HUDEP-2 (cell line): ENCODE data around the gene FDXR.

ENCODE experiments used
- DNase-seq, 76 experiments: peaks; one replicate each; lab custom pipeline; 2025; ENCODE audit not compliant: unreplicated experiment in 76 of 76; lab: John Stamatoyannopoulos, UW

Gene FDXR

DNA sequence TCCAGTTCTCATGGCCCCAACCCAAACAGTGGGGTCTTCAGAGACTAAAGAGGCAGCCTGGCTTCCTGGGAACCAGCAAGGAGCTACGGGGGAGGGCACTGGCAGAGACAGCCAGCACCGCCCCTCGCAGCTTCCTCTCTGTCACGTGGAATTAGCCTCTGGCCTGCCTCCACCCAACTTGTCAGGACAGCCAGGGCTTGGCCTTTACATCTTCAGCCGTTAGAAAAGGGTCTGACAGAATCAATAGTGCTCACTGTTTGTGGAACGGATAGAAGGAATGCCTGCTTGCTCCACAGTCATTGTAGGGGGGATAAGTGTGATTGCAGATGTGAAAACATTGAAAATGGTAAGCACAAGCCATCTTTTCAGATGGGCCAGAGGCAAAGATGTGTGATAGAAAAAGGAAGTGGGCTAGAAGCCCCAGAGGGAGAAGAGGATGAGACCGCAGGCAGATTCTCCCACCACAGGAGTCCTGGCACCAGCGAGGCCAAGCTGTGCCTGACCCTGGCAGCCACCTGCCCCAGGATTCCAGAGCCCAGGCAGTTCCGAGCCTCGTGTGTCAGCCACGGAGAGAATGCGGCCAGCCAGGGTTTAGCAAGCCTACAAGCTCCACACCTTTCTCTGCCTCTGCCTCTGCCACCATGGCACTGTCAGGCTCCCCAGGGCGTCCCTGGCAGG lies 31.7 kb downstream of the FDXR start:
- DNase-seq = peak in 63 of 76 experiments; percentile 6 to 79 (median 52)

GRCh38 chr17:74839990-74840852 lies 32.6 kb downstream of the FDXR start:
- DNase-seq = no peak

DNA sequence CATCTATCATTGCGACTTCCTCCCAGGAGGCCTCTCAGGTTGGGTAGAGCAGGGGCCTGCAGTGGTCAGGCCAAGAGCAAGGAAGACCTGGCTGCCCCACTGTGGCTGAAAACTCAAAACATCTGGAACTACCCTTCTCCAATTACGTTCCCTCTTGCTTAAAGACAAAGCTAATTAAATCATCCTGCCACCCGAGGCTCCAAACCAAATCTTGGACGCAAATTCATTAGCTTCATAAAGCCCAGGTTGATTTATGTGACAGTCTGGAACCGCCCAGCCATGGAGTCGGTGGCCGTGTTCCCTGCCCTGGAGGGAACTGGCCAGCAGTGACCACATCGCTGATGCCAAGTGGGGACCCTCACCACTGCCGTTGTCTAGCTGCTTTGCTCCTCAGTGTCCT lies 34.5 kb downstream of the FDXR start:
- no peak for DNase-seq

DNA sequence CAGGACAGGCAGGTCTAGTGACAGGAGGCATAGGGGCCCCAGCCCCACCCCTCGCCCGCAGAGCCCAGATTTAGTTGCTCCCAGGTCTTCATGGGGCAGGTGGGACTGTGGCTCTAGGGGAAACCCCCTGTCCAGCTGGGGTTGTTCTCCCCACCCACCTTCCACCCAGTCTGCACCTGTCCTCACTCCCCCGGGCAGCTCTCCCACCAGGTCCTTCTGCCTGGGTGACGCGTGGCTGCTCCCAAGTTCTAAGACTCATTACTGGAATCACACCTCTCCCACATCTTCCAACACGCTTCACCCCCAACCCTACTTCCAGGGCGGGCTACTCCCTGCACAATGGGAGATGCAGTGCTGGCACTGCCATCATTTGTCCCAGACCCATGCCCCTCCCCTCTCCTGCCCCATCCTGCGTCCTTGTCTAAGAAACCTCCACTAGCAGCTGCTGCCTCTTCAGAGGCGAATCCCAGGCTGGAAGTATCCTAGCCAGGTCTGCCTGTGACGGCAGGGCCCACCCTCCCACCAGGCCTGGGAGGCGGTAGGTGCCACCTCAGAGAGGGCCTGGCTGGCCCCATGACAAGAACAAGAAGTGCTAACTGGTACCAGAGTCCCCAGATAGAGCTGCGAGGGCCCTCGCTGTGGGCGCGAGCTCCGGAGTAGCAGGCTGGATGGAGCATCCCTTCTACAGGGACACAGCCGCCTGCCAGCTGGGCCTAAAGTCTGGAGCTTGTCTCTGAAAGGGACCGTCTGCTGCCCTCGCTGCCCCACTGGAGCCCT lies 35.9 kb downstream of the FDXR start:
- no peak for DNase-seq

- DNase-seq = no peak
Observed at GRCh38 chr17:74836191-74836590, 36.6 kb downstream of the FDXR start.

DNA sequence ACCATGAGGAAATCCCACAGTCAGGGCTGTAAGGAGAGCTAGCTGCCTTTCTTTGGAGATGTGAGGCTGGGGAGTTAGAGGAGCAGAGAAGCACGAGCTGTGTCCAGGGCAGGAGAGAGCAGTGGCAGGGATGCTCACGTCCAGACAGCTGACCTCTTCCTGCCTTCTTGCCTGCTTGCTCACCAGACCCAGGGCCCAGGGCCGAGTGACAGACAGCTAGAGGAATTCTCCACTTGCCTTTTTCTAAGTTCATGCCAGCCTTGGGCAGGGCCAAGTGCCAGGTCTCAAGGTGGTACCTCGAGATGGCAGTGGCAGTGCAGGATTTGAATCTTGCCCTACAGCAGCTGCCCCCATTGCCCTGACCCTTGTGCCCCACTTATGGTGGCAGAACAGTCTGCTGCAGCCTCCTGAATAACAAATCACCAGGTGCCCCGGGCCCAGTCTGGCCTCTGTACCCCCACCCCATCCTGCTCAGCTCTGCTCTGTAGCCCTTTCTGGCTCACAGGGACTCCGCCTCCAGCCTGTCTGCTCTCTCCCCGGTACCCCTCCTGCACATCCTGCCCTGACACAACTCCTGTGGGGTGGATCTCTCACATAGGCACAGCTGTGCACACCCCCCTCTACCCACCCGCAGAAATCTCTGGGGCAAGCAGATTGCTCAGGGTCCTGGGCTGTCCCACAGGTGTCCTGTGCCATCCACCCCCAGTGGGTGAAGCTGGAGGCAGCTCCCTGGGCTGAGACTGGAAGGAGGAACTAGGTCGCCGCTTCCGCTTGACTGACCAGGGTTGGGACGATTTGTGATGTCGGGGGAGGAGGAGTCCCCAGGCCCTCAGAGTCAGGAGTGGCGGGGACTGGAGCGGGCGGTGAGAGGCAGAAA lies 39.1 kb downstream of the FDXR start:
- DNase-seq = no peak

DNA sequence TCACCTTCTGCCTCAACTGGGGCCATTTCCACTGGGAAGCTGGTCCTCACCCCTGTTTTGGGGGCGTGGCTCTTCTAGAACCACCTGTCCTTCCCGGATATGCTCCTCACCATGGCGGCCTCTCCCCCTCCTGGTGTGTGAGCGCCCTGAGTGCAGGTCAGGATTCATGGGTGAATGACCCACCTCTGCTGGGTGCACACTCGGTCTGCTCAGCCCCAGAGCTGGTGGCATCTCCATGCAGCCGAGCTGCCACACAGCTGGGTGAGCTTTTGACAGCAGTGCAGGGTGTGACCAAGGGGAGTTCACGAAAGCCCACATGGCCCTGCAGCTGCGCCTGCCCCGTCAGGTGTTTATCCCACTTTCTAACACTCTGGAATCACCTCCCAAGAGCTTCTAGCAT lies 40.4 kb downstream of the FDXR start:
- DNase-seq = no peak

- no peak for DNase-seq
Observed at GRCh38 chr17:74831444-74832146, 41.2 kb downstream of the FDXR start.

DNA sequence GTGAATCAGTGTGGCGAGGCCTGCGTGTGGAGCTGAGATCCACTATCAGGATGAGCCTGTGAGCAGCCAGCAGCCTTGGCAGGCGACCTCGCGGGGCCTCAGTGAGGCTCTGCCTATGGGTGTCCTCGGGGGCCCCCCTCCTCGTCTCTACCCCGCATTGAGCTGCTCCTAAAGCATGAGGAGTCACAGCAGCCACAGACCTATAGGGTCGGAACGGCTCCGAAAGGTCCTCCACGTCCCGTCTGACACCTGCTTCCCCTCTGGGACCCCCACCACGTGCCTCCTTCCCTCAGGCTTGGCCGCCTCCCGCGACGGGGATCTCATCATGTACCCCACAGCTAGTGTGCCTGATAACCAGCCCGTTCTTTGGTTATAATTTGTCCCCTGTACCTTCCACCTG lies 41.9 kb downstream of the FDXR start:
- no peak for DNase-seq

GRCh38 chr17:74827800-74828199 lies 45.0 kb downstream of the FDXR start:
- DNase-seq = no peak

DNA sequence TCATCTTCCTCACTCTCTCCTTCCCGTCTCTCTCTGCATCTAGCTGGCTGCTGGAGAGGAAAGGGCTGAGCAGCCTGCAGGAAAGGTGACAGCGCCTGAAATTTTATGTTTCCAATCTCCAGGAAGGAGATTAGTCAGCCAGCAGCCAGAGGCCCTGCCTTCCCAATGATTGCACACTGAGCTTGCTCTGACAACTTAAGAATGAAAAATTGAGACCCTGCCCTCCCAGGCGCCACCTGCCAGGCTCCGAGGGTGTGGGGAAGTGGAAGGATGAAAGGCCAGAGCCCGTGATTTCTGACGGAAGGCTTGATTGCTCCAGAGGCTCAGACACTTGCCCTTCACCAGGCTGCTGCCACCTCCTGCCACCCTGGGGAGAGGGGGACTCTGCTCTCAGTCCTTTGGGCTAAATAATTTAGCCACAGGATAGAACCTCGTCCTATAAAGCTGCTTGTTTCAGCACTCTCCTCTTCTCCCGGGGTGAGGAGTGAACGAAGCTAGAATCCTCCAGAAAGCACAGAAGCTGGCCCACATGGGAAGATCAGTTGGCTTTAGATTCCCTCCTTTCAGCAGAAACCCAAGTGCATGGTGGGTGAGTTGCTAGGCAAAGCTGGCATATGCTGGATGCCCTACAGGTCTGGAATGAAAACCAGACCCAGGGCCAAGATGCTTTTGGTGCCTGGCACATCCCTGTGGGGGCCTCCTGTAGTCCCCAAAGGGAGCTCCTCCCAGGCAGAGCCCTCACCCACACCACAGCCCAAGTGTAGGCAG lies 46.7 kb downstream of the FDXR start:
- DNase-seq = no peak

- no peak for DNase-seq
Observed at GRCh38 chr17:74824961-74825627, 47.7 kb downstream of the FDXR start.

DNA sequence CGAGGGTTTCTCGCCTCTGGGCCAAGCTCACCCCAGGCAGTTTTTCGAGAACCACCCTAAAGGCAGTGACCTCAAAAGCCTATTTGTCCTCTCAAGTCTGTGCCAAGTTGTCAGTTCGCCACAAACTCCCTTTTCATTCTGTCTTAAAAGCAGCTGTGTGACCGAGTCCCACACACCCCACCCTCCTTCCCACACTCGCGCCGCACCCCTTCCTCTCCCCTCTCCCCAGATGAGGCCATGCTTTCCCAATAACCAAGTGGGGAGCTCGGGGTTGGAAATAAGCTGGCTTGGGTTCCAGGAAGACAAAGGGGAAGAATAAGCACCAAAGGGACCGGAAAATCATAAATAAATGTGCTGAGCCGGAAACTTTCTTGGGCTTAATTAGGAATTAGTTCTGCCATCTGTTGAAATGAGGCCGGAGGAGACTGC lies 49.8 kb downstream of the FDXR start:
- DNase-seq = no peak

- no peak for DNase-seq
Observed at GRCh38 chr17:74822335-74822938, 50.4 kb downstream of the FDXR start.

- no peak for DNase-seq
Observed at GRCh38 chr17:74821655-74822334, 51.0 kb downstream of the FDXR start.

GRCh38 chr17:74819801-74820436 lies 52.9 kb downstream of the FDXR start:
- no peak for DNase-seq

DNA sequence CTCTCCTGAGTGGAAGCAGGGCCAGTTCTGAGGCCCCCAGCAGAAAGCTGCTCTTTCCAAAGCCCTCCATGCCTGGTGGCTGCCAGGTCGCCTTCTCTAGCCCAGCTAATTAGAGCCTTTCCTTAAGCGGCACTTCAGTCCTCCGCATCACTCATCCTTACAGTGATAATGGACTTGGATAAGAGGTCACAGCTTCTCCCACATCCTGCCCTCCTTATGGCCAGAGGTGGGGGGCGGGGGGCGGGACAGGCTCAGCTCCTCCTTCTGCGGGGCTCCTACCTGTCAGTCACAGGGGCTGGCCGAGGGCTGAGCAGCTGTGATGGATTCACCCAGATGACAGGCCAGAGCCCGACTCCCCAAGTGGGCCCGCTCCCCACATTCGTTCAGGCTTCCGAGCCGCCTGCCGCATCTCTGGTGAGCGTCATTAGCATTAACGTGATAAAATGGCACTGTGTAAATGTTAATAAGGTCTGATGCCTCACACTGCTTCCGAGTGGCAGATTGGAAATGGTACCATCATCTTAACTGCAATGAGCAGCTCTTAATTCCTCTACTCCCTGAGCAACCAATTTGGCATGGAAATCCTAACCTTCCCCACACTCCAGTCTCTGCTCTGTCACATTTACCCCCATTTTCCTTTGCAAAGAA lies 54.4 kb downstream of the FDXR start:
- DNase-seq = no peak
